HPDE6-E6E7 (cell line): ENCODE measurements around the gene RCBTB2.

Experiments
- DNase-seq: peaks from one replicate; pipeline ENCODE4 v3.0.0; 2011; ENCODE audit warnings: missing footprints; ENCODE audit errors: extremely low spot score

The RCBTB2 gene

DNA sequence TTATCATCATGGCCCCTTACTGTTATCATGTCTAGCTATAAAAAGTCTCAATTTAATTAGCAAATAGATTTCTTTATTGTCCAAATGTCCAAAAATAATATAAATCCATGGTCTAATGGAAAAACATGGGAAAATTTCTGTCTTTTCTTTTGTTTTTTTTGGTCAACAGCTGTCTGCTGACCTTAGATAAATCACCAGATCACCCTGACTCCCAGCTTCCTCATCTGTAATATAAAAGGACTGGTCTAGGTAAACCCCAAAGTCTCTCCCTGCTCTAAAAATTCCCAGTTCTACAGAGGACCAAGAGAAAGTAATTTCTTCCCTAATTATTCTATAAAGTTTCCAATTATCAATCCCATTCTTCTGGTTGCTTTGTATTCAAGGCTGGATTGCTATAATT lies 30.7 kb upstream of the RCBTB2 start:
- no peak for DNase-seq

DNA sequence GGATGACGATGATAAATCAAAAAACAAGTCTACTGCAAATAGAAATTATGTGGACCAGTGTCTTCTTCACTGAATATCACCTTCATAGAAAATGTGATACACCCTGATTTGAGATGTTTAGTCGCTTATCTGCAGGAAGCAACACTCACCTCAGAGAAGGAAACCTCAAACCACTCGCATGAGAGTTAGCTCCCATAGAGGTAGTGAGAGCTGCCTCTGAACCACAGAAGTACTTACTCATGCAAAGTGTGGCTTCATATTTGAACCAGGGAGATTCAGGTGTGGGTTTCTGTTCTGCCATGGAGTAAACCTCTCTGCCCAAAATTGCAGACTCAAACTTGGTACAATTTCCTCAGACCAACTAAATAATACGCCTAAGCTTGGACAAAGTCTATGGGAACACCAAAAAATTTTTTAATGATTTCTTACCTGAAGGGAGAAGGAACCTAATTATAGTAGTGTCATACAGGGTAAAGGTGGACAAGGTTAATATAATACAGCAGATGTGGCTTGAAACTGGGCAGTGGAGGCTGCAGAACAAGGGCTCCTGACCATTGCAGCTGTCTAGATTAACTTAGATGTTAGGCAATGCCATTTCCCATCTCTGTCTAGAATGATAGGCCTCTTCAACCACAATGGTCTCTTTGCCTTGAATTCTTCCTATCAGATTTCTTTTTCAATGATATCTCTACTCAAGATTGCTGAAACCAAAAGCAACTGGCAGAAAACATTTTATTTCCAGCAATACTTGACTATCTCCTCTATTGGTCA lies 29.6 kb upstream of the RCBTB2 start:
- DNase-seq, result no peak

- no peak for DNase-seq
Observed at GRCh38 chr13:48561466-48562235, 28.8 kb upstream of the RCBTB2 start.

DNA sequence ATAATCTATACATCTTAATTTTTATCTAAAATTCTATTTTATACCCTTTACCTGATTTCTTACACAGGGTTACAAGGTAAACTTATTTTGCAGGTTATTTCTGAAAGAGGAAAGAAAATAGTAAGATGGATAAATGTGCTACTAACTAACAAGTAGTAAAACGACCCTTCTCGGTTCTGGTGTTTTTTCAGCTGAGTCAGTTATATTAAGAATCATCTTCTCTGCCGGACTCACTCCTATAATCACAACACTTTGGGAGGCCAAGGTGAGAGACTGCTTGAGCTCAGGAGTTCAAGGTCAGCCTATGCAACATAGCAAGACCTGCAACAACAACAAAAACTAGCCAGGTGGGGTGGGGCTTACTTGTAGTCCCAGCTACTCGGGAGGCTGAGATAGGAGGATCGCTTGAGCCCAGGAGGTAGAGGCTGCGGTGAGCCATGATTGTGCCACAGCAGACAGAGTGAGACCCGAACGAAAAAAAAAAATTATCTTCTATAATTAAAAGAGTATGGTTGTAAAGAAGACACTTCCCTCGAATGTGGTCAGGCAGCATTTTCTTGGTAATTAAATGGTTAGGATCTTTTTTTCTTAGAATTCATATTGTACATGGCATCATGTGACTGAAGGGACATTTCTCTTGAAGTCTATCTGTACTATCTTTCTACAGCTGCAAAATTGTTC lies 27.9 kb upstream of the RCBTB2 start:
- no peak for DNase-seq

DNA sequence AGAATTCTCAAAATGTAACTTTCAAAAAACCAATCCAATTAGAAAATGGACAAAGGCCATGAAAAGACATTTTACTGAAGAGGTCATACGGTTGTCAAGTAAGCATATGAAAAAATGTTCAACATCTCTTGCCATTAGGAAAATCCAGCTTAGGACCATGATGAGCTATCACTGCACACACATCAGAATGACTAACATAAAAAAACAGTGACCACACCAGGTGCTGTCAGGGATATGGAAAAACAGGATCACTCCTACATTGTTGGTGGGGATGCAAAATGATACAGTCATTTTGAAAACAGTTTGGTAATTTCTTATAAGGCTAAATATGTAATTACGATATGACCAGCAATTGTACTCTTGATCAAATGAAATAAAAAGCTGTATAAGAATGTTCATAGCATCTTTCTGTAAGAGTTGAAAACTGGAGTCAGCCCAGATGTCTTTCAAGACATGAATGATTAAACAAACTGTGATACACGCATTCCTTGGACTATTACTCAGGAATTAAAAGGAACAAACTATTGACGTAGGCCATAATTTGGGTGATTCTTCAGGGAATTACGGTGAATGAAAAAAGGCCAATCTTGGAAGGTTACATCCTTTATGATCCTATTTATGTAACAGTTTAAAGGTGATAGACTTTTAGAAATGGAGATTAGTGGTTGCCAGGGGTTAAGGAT lies 26.9 kb upstream of the RCBTB2 start:
- DNase-seq, result no peak

DNA sequence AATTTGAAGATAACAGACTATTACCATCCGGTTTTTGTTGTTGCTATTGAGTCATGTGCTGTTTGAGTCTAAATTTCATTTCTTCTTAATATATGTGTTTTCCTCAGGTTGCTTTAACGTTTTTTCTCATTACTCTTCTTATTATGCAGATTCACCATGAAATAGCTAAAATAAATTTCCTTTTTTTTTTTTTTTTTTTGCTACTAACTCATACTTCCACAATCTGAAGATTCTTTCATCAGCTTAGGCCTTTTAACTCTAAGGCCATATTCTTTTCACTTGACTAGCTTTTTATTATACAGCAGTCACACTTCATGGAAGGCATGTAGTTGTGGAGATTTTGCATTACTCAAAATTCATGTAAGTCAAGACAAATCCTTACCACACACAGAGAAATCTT lies 23.9 kb upstream of the RCBTB2 start:
- DNase-seq, result no peak

DNA sequence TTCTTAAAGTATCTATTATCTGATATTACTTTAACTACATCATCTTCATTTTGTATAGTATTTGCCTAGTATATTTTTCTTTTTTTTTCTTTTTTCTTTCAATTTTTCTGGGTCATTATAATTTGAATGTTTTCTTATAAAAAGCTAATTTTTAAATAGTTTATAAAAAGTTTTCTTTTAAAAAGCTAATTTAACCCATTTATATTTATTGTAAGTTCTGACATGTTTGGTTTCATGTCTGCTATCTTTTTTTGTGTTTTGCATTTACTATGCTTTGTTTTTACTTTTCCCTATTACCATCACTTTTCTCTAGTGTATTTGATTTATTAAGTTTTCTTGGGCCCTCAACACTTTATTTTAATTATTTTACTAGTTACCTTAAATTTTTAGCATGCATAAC lies 22.6 kb upstream of the RCBTB2 start:
- DNase-seq, result no peak

- no peak for DNase-seq
Observed at GRCh38 chr13:48551329-48551728, 18.4 kb upstream of the RCBTB2 start.

DNA sequence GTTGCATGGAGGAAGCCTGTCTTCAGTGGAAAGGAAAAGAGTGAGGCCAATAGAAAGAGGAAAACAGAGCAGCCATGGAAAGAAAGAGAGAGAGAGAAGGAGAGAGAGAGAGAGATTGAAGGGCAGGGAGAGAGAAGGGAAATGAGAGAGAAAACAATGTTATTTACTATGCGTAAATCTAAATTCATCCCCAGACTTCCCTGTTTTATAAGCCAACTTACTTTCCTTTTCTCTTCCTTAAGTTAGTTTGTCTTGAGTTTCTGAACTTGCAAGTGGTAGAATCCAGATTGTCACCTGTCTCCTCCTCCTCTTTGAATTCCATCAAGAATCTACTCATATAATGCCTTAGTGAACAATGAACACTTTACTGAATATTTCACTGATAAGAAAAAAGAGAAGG lies 16.8 kb upstream of the RCBTB2 start:
- DNase-seq, result no peak

GRCh38 chr13:48547663-48548092 lies 14.8 kb upstream of the RCBTB2 start:
- DNase-seq, result no peak

DNA sequence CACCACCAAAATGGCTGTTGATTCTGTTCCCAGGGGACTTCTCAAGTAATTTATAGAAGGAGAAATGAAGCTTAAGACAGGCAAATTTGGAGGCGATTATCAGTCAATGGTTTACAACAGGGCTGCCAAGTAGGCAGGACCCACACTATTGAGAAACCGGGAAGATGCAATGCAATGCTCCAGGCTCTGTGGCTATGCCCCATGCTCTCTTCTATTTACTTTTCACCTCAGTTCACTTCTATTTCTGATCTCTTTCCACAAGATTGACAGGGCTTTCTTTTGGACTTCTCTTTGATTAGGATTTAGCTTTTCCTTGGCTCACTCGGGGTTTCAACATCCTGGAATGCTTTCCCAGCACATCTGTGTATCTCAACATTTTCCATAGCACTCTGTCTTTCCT lies 12.7 kb upstream of the RCBTB2 start:
- no peak for DNase-seq

GRCh38 chr13:48542581-48543341 lies 9.9 kb upstream of the RCBTB2 start:
- no peak for DNase-seq

- DNase-seq, result no peak
Observed at GRCh38 chr13:48542138-48542537, 9.3 kb upstream of the RCBTB2 start.

- DNase-seq, result no peak
Observed at GRCh38 chr13:48539550-48539949, 6.7 kb upstream of the RCBTB2 start.

DNA sequence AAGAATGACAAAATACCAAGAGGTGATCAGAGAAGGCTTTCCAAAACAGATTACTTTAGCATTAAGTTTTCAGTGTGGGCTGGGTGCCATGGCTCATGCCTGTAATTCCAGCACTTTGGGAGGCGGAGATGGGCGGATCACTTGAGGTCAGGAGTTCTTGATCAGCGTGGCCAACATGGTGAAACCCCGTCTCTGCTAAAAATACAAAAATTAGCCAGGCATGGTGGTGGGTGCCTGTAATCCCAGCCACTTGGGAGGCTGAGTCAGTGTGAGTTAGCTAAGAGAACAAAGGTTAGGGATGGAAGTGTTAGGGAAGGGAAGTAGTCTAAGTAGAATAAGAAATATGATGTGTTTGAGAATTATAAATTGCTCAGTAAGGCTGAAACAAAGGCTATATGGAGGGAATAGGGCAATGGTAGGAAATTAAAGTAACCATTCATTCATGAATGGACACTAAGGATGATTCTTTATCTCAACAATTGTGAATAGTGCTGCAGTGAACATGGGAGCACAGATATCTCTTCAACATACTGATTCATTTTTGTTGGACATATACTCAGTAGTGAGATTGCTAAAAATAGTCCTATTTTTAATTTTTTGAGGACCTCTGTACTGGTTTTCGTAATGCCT lies 3.9 kb upstream of the RCBTB2 start:
- DNase-seq, result no peak

GRCh38 chr13:48535766-48536165 lies 2.9 kb upstream of the RCBTB2 start:
- DNase-seq, result no peak

DNA sequence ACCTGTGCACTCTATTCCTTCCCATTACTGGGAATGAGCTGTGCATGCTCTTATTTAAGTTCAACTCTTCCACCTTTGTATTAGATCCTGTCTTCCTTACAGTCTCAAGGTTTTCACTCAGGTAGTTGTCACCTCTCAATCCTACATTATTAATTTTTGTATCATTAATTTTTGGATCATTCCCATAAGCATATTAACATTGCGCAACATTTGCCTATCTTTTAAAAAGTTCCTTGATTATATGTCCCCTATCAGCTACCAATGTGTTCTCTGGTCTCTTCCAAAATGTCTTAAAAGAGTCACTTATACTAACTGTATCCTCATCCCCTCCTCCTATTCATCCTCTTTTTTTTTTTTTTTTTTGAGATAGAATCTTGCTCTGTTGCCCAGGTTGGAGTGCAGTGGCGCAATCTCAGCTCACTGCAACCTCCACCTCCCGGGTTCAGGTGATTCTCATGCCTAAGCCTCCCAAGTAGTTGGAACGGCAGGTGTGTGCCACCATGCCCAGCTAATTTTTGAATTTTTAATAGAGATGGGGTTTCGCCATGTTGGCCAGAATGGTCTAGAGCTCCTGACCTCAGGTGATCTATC lies 2.1 kb upstream of the RCBTB2 start:
- DNase-seq, result no peak

GRCh38 chr13:48533961-48534600 lies 1.2 kb upstream of the RCBTB2 start:
- no peak for DNase-seq

GRCh38 chr13:48532256-48532505 lies 699 bp downstream of the RCBTB2 start:
- DNase-seq, result no peak
